Keratinocyte (primary cell): ENCODE measurements around the gene FOCAD. TPM values are rescaled to one million over a fixed set of nuclear protein-coding genes. Genes with fewer than 3 reads are reported as not detected.

Experiments used
- DNase-seq: peaks from one replicate; pipeline ENCODE4 v3.0.0-alpha.2; 2011; ENCODE audit warnings: low read depth, missing footprints, low spot score
- FAIRE-seq: peaks from 2 replicates; lab custom pipeline; 2011; peaks lifted over from hg19 to GRCh38; lab: Jason Lieb, UNC
- H2AFZ ChIP-seq: 2 replicates; pipeline ENCODE4 v1.6.0; 2012; ENCODE audit warnings: low read length, control low read depth, inconsistent platforms; ENCODE audit not compliant: control insufficient read depth
- H3K27ac ChIP-seq: 2 replicates; pipeline ENCODE4 v1.5.1; 2011; ENCODE audit warnings: low read length; ENCODE audit not compliant: control insufficient read depth, insufficient read depth
- H3K27me3 ChIP-seq: 3 replicates; pipeline ENCODE4 v1.6.0; 2011; ENCODE audit warnings: low read length; ENCODE audit not compliant: control insufficient read depth, insufficient read depth; ENCODE audit errors: extremely low read depth
- H3K36me3 ChIP-seq, 2 experiments: 2 replicates in 1 of 2; 3 replicates in 1 of 2; pipeline ENCODE4 v1.5.1; 2011; ENCODE audit warnings: low read length in 2 of 2, mild to moderate bottlenecking in 1 of 2; ENCODE audit not compliant: control insufficient read depth in 2 of 2, insufficient read depth in 2 of 2; ENCODE audit errors: extremely low read depth in 1 of 2
- H3K4me1 ChIP-seq: 3 replicates; pipeline ENCODE4 v1.5.1; 2011; ENCODE audit warnings: low read length; ENCODE audit not compliant: control insufficient read depth, insufficient read depth; ENCODE audit errors: extremely low read depth
- H3K4me2 ChIP-seq: 3 replicates; pipeline ENCODE4 v1.6.0; 2011; ENCODE audit warnings: low read depth, low read length; ENCODE audit not compliant: control insufficient read depth, insufficient read depth; ENCODE audit errors: extremely low read depth
- H3K4me3 ChIP-seq, 3 experiments: fragments of 200-600 bp in 1 of 3; sonication (generic) in 1 of 3; 2 replicates in 2 of 3; 3 replicates in 1 of 3; pipeline ENCODE4 v1.5.1; 2011 to 2016; ENCODE audit warnings: low read length in 3 of 3, mild to moderate bottlenecking in 3 of 3, control low read depth in 2 of 3, inconsistent platforms in 1 of 3, low read depth in 1 of 3, mixed read lengths in 1 of 3, mixed run types in 1 of 3, moderate library complexity in 1 of 3; ENCODE audit not compliant: control insufficient read depth in 2 of 3, insufficient read depth in 2 of 3; ENCODE audit errors: extremely low read depth in 1 of 3
- H3K79me2 ChIP-seq: 2 replicates; pipeline ENCODE4 v1.6.0; 2012; ENCODE audit warnings: low read length; ENCODE audit not compliant: control insufficient read depth, insufficient read depth
- H3K9ac ChIP-seq: 3 replicates; pipeline ENCODE4 v1.6.0; 2011; ENCODE audit warnings: low read length; ENCODE audit not compliant: control insufficient read depth, insufficient read depth; ENCODE audit errors: extremely low read depth
- H3K9me1 ChIP-seq: 3 replicates; pipeline ENCODE4 v1.6.0; 2011; ENCODE audit warnings: low read length; ENCODE audit not compliant: control insufficient read depth, insufficient read depth; ENCODE audit errors: extremely low read depth
- H3K9me3 ChIP-seq: 2 replicates; pipeline ENCODE4 v1.5.1; 2012; ENCODE audit warnings: low read depth, low read length; ENCODE audit not compliant: control insufficient read depth
- H4K20me1 ChIP-seq: 3 replicates; pipeline ENCODE4 v1.6.0; 2011; ENCODE audit warnings: low read length; ENCODE audit not compliant: control insufficient read depth, insufficient read depth; ENCODE audit errors: extremely low read depth
- EZH2 ChIP-seq: IDR thresholded peaks from one replicate; pipeline ENCODE4 v1.6.1; 2012; ENCODE audit warnings: inconsistent platforms, mild to moderate bottlenecking, low read length, moderate library complexity
- dilution Hi-C: fragments of 300-500 bp; cut with MboI; formaldehyde crosslinking; loops from one replicate; pipeline ENCODE4 v1.7.0; 2020; ENCODE audit warnings: low sequenced_read_pairs; ENCODE audit not compliant: extremely low pct_ligation_motif_present
- polyA plus RNA-seq, 5 experiments: library from polyadenylated mRNA; depleted of rRNA in 3 of 5; stranded (reverse) in 3 of 5; stranded (forward) in 1 of 5; unstranded in 1 of 5; fragments of >200 nt; gene quantifications; 1 replicate in 1 of 5; 2 replicates in 3 of 5; 3 replicates in 1 of 5; pipeline versions ENCODE4 v1.2.1 to v1.2.3, GENCODE V29; 2011 to 2012; ENCODE audit warnings: missing spikeins in 2 of 5, low read depth in 1 of 5, low replicate concordance in 1 of 5
- TF ChIP-seq, protein P1 (sequence below), 3 experiments: IDR thresholded peaks in 1 of 3; conservative IDR thresholded peaks in 1 of 3; optimal IDR thresholded peaks in 1 of 3; 2 replicates in 2 of 3; 3 replicates in 1 of 3; pipeline versions ENCODE3 to v1.5.1; 2011; ENCODE audit warnings: low read length in 3 of 3, mild to moderate bottlenecking in 3 of 3, moderate library complexity in 2 of 3, control low read depth in 1 of 3, inconsistent platforms in 1 of 3; ENCODE audit not compliant: insufficient read depth in 2 of 3; ENCODE audit errors: extremely low read depth in 1 of 3

Gene FOCAD
- polyA plus RNA-seq, 1 donor (not counting 4 experiments of a cell fraction or from before 2014, with no cell fraction given): 33.1 TPM

DNA sequence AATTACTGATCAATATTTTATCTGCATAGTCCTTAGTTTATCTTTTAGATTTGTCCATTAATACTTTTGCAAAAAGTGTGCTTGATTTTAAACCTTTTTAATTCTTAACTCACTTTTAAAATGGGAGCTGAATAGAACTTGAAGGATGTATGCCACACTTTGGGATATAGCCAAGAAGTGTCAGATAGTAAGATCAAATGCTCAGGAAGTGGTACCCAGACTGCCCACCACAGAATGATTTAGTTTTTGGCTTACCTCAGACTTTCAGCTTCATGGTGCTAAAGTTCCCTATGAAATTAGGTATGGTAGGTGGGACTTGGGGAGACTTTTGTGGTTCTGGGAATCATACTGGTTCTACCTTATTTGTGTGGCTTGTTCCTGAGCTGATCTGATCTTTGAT lies 14.7 kb downstream of the FOCAD start:
- DNase-seq: no peak
- no peak for FAIRE-seq
- no peak overlapping the region for H3K4me3 ChIP-seq

GRCh38 chr9:20701060-20701459 lies 17.0 kb downstream of the FOCAD start:
- Histone ChIP-seq H3K9ac (no peak overlapping the region), H3K79me2 (no peaks in the 10 kb centered on the region), H3K36me3 (no peaks in the 10 kb centered on the region), H3K9me1 (no peaks in the 10 kb centered on the region), H3K27ac (no peak overlapping the region), H3K9me3 (no peaks in the 10 kb centered on the region), H3K27me3 (no peaks in the 10 kb centered on the region), H3K4me1 (no peaks in the 10 kb centered on the region), H3K4me2 (no peak overlapping the region), H3K4me3 (no peak overlapping the region), H4K20me1 (no peaks in the 10 kb centered on the region), H2AFZ (no peak overlapping the region)
- TF ChIP-seq EZH2: no peak
- TF ChIP-seq, protein P1, sequence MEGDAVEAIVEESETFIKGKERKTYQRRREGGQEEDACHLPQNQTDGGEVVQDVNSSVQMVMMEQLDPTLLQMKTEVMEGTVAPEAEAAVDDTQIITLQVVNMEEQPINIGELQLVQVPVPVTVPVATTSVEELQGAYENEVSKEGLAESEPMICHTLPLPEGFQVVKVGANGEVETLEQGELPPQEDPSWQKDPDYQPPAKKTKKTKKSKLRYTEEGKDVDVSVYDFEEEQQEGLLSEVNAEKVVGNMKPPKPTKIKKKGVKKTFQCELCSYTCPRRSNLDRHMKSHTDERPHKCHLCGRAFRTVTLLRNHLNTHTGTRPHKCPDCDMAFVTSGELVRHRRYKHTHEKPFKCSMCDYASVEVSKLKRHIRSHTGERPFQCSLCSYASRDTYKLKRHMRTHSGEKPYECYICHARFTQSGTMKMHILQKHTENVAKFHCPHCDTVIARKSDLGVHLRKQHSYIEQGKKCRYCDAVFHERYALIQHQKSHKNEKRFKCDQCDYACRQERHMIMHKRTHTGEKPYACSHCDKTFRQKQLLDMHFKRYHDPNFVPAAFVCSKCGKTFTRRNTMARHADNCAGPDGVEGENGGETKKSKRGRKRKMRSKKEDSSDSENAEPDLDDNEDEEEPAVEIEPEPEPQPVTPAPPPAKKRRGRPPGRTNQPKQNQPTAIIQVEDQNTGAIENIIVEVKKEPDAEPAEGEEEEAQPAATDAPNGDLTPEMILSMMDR (optimal IDR thresholded peaks at IDR 0.05 in 1 of 3, IDR thresholded peaks at IDR 0.05 in 1 of 3, conservative IDR thresholded peaks at IDR 0.05 in 1 of 3; ENCODE audit: extremely low read depth in 1 of 3, insufficient read depth in 2 of 3, low read length in 3 of 3): no peak
- FAIRE-seq (no peak), DNase-seq (no peak)
- dilution Hi-C loops: no loop called here

More for the DNA sequence above, 14.7 kb downstream of the FOCAD start:
- dilution Hi-C loops: no loop called here
- H4K20me1 ChIP-seq: no peaks in the 10 kb centered on the region
- no peaks in the 10 kb centered on the region for H3K9me3 ChIP-seq
- H3K79me2 ChIP-seq: no peaks in the 10 kb centered on the region
- H3K9me1 ChIP-seq: no peaks in the 10 kb centered on the region
- no peaks in the 10 kb centered on the region for H3K27me3 ChIP-seq
- no peaks in the 10 kb centered on the region for H3K36me3 ChIP-seq
- no peak overlapping the region for H2AFZ ChIP-seq
- TF ChIP-seq EZH2: no peak
- TF ChIP-seq, protein P1 (optimal IDR thresholded peaks at IDR 0.05 in 1 of 3, IDR thresholded peaks at IDR 0.05 in 1 of 3, conservative IDR thresholded peaks at IDR 0.05 in 1 of 3; ENCODE audit: extremely low read depth in 1 of 3, insufficient read depth in 2 of 3, low read length in 3 of 3): no peak
- H3K27ac ChIP-seq: no peak overlapping the region
- no peak overlapping the region for H3K4me2 ChIP-seq
- no peak overlapping the region for H3K9ac ChIP-seq
- no peaks in the 10 kb centered on the region for H3K4me1 ChIP-seq
